Measurements from ENCODE around the gene HBQ1. TPM values are rescaled to one million over a fixed set of nuclear protein-coding genes. Genes with fewer than 3 reads are reported as not detected.

HBQ1 gene
- total and polyA plus RNA-seq, 2 of the 4 experiments (the other 2 are of a cell fraction), result 0.92 TPM; not detected in 1

GRCh38 chr16:144797-145252 lies 35.4 kb upstream of the HBQ1 start:
- no peak for DNase-seq
- Histone ChIP-seq H4K91ac (ENCODE audit: insufficient read depth, low read depth, low read length) (no peak overlapping the region), H3K4me3 (ENCODE audit: insufficient read depth, low read depth, low read length) (no peak overlapping the region), H3K23ac (ENCODE audit: low read depth, low read length) (no peak overlapping the region), H4K5ac (ENCODE audit: low read depth, low read length) (no peak overlapping the region), H2BK120ac (ENCODE audit: low read depth, low read length) (no peak overlapping the region), H3K4me2 (ENCODE audit: low read depth, low read length) (no peak overlapping the region), H2AK5ac (ENCODE audit: low read depth, low read length) (no peak overlapping the region), H3K14ac (replicated peaks; ENCODE audit: low read depth, low read length) (no peak overlapping the region), H3K4ac (ENCODE audit: low read depth, low read length) (no peak overlapping the region), H3K9me3 (ENCODE audit: control insufficient read depth, insufficient read depth, low read length) (no peaks in the 10 kb centered on the region), H2AFZ (replicated peaks; ENCODE audit: low read length, poor library complexity) (no peak overlapping the region), H3K79me1 (ENCODE audit: low read depth in 1 of 2, low read length in 2 of 2) (no peaks in the 10 kb centered on the region), H3K9ac (ENCODE audit: low read depth, low read length) (no peak overlapping the region), H3K4me1 (ENCODE audit: control insufficient read depth, insufficient read depth, low read length) (peaks cover 8% of the 10 kb centered on the region; the same call in 1 of the 2 replicates), H3K27ac (ENCODE audit: insufficient read depth, low read length) (no peak overlapping the region), H4K8ac (ENCODE audit: low read depth in 2 of 2, low read length in 2 of 2) (no peak overlapping the region), H3K36me3 (ENCODE audit: control insufficient read depth, insufficient read depth, low read length) (no peaks in the 10 kb centered on the region), H3K9me1 (ENCODE audit: insufficient read depth, low read length) (peaks cover 6% of the 10 kb centered on the region; the same call in 1 of the 2 replicates), H2AK9ac (replicated peaks; ENCODE audit: low read depth, low read length, poor library complexity) (no peak overlapping the region), H3K56ac (ENCODE audit: extremely low read depth, insufficient read depth, low read length) (no peak overlapping the region), H4K20me1 (ENCODE audit: insufficient read depth, low read length) (no peaks in the 10 kb centered on the region), H3K27me3 (ENCODE audit: control insufficient read depth, insufficient read depth, low read length) (no peaks in the 10 kb centered on the region), H2BK15ac (ENCODE audit: low read depth, low read length) (no peak overlapping the region), H3K18ac (ENCODE audit: low read depth, low read length) (no peak overlapping the region), H2BK5ac (ENCODE audit: low read depth, low read length, poor library complexity, severe bottlenecking) (no peak overlapping the region), H2BK20ac (ENCODE audit: low read depth, low read length) (no peak overlapping the region)
- intact Hi-C loops (cut with micrococcal nuclease), result no loop called here
- in situ Hi-C loops (cut with MboI; ENCODE audit: low sequenced_read_pairs), result no loop called here
- ChIA-PET POLR2A (ENCODE audit: unreplicated experiment) (no interaction called here), CTCF (no interaction called here)
- BruUV-seq (replicated peaks), result no TSS peak
- TF ChIP-seq CTCF (conservative IDR thresholded peaks at IDR 0.05; ENCODE audit: low read depth, low read length), result no peak
- TF ChIP-seq CEBPB (IDR thresholded peaks at IDR 0.05; ENCODE audit: low read depth, low read length), result peak; percentile 31; the same call in 1 of the 2 replicates
- TF ChIP-seq MXI1 (IDR thresholded peaks at IDR 0.05; ENCODE audit: borderline replicate concordance, low read depth, low read length), result no peak
- dilution Hi-C loops (cut with HindIII; ENCODE audit: low sequenced_read_pairs, unreplicated experiment), result no loop called here
- no peak for ATAC-seq (ENCODE audit: low read depth)
- WGBS, 2 experiments (ENCODE audit: extremely low coverage in 2 of 2, insufficient read length in 1 of 2), result 87% methylated on average over 6 of the region's 14 CpGs; no CpG with 5 or more reads in 1 of the 2 experiments

Data from IMR-90 (cell line).